ENCODE results near the gene FUT1. TPM values are rescaled to one million over a fixed set of nuclear protein-coding genes. Genes with fewer than 3 reads are reported as not detected.

The FUT1 gene
- total and polyA plus RNA-seq, 9 of the 15 experiments (the other 6 are each of a cell fraction or from before 2014, with no cell fraction given): 2.3 to 18.5 (median 8.8) TPM

- no peak for TF ChIP-seq ZNF143 (CRISPR knock-in tag; IDR thresholded peaks at IDR 0.05)
- no peak for TF ChIP-seq IRF9 (tag; IDR thresholded peaks at IDR 0.05)
- 0 out of 2 replicates have a peak, but pooled peaks have one; percentile 35 for TF ChIP-seq NFATC3 (IDR thresholded peaks at IDR 0.05)
- no peak for TF ChIP-seq ZNF512 (tag; IDR thresholded peaks at IDR 0.05)
- TF ChIP-seq CBFB (CRISPR knock-in tag; IDR thresholded peaks at IDR 0.05): no peak
- no peak for TF ChIP-seq MCM5 (IDR thresholded peaks at IDR 0.05; ENCODE audit: low read depth)
- TF ChIP-seq KAT2B (IDR thresholded peaks at IDR 0.05; ENCODE audit: low read depth, low read length): no peak
- no peak for TF ChIP-seq DDX20 (tag; IDR thresholded peaks at IDR 0.05; ENCODE audit: low read depth)
- TF ChIP-seq KDM4B (IDR thresholded peaks at IDR 0.05; ENCODE audit: borderline replicate concordance in 2 of 2, low read depth in 1 of 2): 0 out of 4 replicates have a peak, but pooled peaks of 1 of the 2 experiments have one; percentile 46
- peak; percentile 76 for TF ChIP-seq HMBOX1 (IDR thresholded peaks at IDR 0.05)
- TF ChIP-seq PHF21A (IDR thresholded peaks at IDR 0.05; ENCODE audit: borderline replicate concordance, low read depth): no peak
- no peak for TF ChIP-seq MCM7 (IDR thresholded peaks at IDR 0.05)
- TF ChIP-seq ZNF316 (IDR thresholded peaks at IDR 0.05): peak; percentile 90
- no peak for TF ChIP-seq OTX1 (CRISPR knock-in tag; IDR thresholded peaks at IDR 0.05)
- no peak for TF ChIP-seq ZNF699 (CRISPR knock-in tag; IDR thresholded peaks at IDR 0.05; ENCODE audit: insufficient replicate concordance)
- no peak for TF ChIP-seq CHCHD3 (CRISPR knock-in tag; IDR thresholded peaks at IDR 0.05)
- no peak for TF ChIP-seq HCFC1 (IDR thresholded peaks at IDR 0.05; ENCODE audit: low read depth, low read length)
These were observed 28.4 kb upstream of the FUT1 start (continued) for GRCh38 chr19:48780631-48781391.

Measured in K562 (cell line).